IgD-negative memory B cell (primary cell): ENCODE results near the gene C2orf74. TPM values are rescaled to one million over a fixed set of nuclear protein-coding genes. Genes with fewer than 3 reads are reported as not detected.
A peak's percentile ranks its signal among the peaks of the same experiment; 100 is the strongest.
"Not testable (repeated sequence)": the region's sequence is repeated elsewhere in the genome, so short reads cannot be mapped to it uniquely, and the experiment has no call there.

ENCODE experiments used
- H3K27ac Mint-ChIP-seq, 3 donors: one replicate each; pipeline ENCODE4 v1.8.0; 2020 to 2022; ENCODE audit warnings: mild to moderate bottlenecking in 3 of 3, mixed read lengths in 3 of 3, moderate library complexity in 1 of 3
- H3K27me3 Mint-ChIP-seq: one replicate; pipeline ENCODE4 v1.8.0; 2021; ENCODE audit warnings: mixed read lengths
- H3K36me3 Mint-ChIP-seq: one replicate; pipeline ENCODE4 v1.8.0; 2020; ENCODE audit warnings: mild to moderate bottlenecking, mixed read lengths
- H3K4me1 Mint-ChIP-seq, 3 donors: one replicate each; pipeline ENCODE4 v1.8.0; 2020 to 2022; ENCODE audit warnings: mixed read lengths in 3 of 3, mild to moderate bottlenecking in 1 of 3
- H3K4me3 Mint-ChIP-seq, 4 donors: one replicate each; pipeline ENCODE4 v1.8.0; 2020 to 2022; ENCODE audit warnings: mild to moderate bottlenecking in 4 of 4, mixed read lengths in 4 of 4, moderate library complexity in 3 of 4
- H3K9me3 Mint-ChIP-seq, 3 donors: one replicate each; pipeline ENCODE4 v1.8.0; 2020 to 2021; ENCODE audit warnings: mixed read lengths in 3 of 3, mild to moderate bottlenecking in 1 of 3
- polyA plus RNA-seq: library from polyadenylated mRNA; unstranded; fragments of 300-500 nt; fragmentation: Illumina TruSeq; gene quantifications from one replicate; pipeline ENCODE4 v1.2.3, GENCODE V29; 2021

C2orf74 gene
- polyA plus RNA-seq, 1 donor from 2014 or later: 40.9 TPM

GRCh38 chr2:61179701-61180639, 18.0 kb downstream of the C2orf74 start:
- H3K27ac Mint-ChIP-seq: peak overlapping the region; percentile 89 to 95 (median 92)
- H3K9me3 Mint-ChIP-seq: no peaks in the 10 kb centered on the region
- peak overlapping the region; percentile 61 to 98 (median 89) for H3K4me3 Mint-ChIP-seq
- peaks cover 2% of the 10 kb centered on the region for H3K36me3 Mint-ChIP-seq
- H3K27me3 Mint-ChIP-seq: no peaks in the 10 kb centered on the region
- H3K4me1 Mint-ChIP-seq: peaks cover 17 to 49% (median 33%) of the 10 kb centered on the region in 3 donors

GRCh38 chr2:61180686-61181085, 18.7 kb downstream of the C2orf74 start:
- no peaks in the 10 kb centered on the region for H3K27me3 Mint-ChIP-seq
- peak overlapping the region in 2 of 3 donors; percentile 89 to 95 for H3K27ac Mint-ChIP-seq
- peak overlapping the region in 2 of 4 donors; percentile 66 to 92 for H3K4me3 Mint-ChIP-seq
- no peaks in the 10 kb centered on the region for H3K9me3 Mint-ChIP-seq
- peaks cover 2% of the 10 kb centered on the region for H3K36me3 Mint-ChIP-seq
- H3K4me1 Mint-ChIP-seq: peaks cover 17 to 49% (median 33%) of the 10 kb centered on the region in 3 donors

- H3K9me3 Mint-ChIP-seq: no peaks in the 10 kb centered on the region
- H3K36me3 Mint-ChIP-seq: peaks cover 2% of the 10 kb centered on the region
- peak overlapping the region in 2 of 3 donors; percentile 53 to 84 for H3K27ac Mint-ChIP-seq
- peak overlapping the region in 1 of 4 donors; percentile 24 for H3K4me3 Mint-ChIP-seq
- no peaks in the 10 kb centered on the region for H3K27me3 Mint-ChIP-seq
- peaks cover 13 to 45% (median 31%) of the 10 kb centered on the region in 3 donors for H3K4me1 Mint-ChIP-seq
Observed at GRCh38 chr2:61181382-61182058, 19.5 kb downstream of the C2orf74 start.

DNA sequence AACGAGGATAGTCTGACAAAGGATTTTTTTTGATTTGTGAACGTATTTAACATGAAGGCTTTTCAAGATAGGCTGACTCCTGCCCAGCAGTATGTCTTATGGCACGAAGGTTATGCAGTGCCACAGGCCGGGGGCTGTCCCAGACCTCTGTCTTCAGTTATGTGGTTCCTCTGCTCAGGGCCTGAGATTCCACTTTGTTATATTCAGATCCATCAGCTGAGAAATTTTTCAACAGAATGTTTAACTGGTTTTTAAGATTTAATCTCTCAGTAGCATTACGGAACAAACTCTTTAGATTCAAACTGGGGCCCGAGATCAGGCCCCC, 20.0 kb downstream of the C2orf74 start:
- Mint-ChIP-seq H3K27ac (peak overlapping the region in 1 of 3 donors; percentile 28), H3K27me3 (no peaks in the 10 kb centered on the region), H3K9me3 (no peaks in the 10 kb centered on the region), H3K4me1 (peaks cover 9 to 42% (median 28%) of the 10 kb centered on the region in 3 donors), H3K4me3 (peak overlapping the region in 1 of 4 donors; percentile 24), H3K36me3 (peaks cover 2% of the 10 kb centered on the region)

GRCh38 chr2:61183795-61184194, 21.8 kb downstream of the C2orf74 start:
- Mint-ChIP-seq H3K4me3 (no peak overlapping the region), H3K27ac (peak overlapping the region in 1 of 3 donors; percentile 42), H3K9me3 (no peaks in the 10 kb centered on the region), H3K36me3 (peaks cover 2% of the 10 kb centered on the region), H3K27me3 (no peaks in the 10 kb centered on the region), H3K4me1 (peaks cover 2 to 35% (median 20%) of the 10 kb centered on the region in 3 donors)

- Mint-ChIP-seq H3K4me3 (no peak overlapping the region), H3K4me1 (peaks cover 0 to 31% (median 15%) of the 10 kb centered on the region in 3 donors), H3K9me3 (no peaks in the 10 kb centered on the region), H3K36me3 (peaks cover 2% of the 10 kb centered on the region), H3K27ac (no peak overlapping the region), H3K27me3 (no peaks in the 10 kb centered on the region)
Observed at GRCh38 chr2:61184263-61184662, 22.3 kb downstream of the C2orf74 start.

DNA sequence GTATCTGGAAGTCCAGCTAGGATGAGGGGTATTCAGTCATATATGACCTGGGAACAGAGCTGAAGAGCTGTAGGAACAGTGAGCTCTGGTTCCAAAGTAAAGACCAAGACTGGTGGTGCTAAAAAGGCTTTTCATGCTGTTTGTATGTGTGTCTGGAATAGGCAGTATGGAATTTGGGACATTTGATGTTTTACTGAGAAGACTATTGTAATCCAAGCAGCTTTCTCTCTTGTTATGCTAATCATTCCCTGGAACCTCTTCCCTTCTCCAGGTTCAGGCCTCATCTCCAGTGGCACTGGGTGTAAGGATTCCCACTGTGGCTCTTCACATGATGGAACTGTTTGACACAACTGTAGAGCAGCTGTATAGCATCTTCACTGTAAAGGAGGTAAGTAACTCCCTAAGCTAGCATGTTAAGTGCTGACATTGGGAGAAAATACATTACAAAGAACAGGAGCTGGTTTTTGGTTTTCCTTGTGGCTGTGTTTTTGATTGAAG, 23.3 kb downstream of the C2orf74 start:
- H3K36me3 Mint-ChIP-seq: peaks cover 2% of the 10 kb centered on the region
- no peaks in the 10 kb centered on the region for H3K27me3 Mint-ChIP-seq
- peaks cover 0 to 22% (median 10%) of the 10 kb centered on the region in 3 donors for H3K4me1 Mint-ChIP-seq
- no peaks in the 10 kb centered on the region for H3K9me3 Mint-ChIP-seq
- H3K27ac Mint-ChIP-seq: peak overlapping the region in 2 of 3 donors; percentile 6 to 85
- peak overlapping the region in 2 of 4 donors; percentile 1 to 14 for H3K4me3 Mint-ChIP-seq

GRCh38 chr2:61187085-61187484, 25.1 kb downstream of the C2orf74 start:
- H3K4me3 Mint-ChIP-seq: no peak overlapping the region
- peaks cover 2% of the 10 kb centered on the region for H3K36me3 Mint-ChIP-seq
- H3K27me3 Mint-ChIP-seq: no peaks in the 10 kb centered on the region
- H3K9me3 Mint-ChIP-seq: no peaks in the 10 kb centered on the region
- peaks cover 0 to 9% (median 9%) of the 10 kb centered on the region in 3 donors for H3K4me1 Mint-ChIP-seq
- H3K27ac Mint-ChIP-seq: no peak overlapping the region

GRCh38 chr2:61193670-61194561, 31.9 kb downstream of the C2orf74 start:
- H3K36me3 Mint-ChIP-seq: no peaks in the 10 kb centered on the region
- H3K9me3 Mint-ChIP-seq: no peaks in the 10 kb centered on the region
- H3K4me3 Mint-ChIP-seq: peak overlapping the region in 1 of 4 donors; percentile 12
- H3K27me3 Mint-ChIP-seq: no peaks in the 10 kb centered on the region
- peak overlapping the region in 2 of 3 donors; percentile 43 to 63 for H3K27ac Mint-ChIP-seq
- H3K4me1 Mint-ChIP-seq: peaks cover 4 to 11% (median 6%) of the 10 kb centered on the region in 3 donors

DNA sequence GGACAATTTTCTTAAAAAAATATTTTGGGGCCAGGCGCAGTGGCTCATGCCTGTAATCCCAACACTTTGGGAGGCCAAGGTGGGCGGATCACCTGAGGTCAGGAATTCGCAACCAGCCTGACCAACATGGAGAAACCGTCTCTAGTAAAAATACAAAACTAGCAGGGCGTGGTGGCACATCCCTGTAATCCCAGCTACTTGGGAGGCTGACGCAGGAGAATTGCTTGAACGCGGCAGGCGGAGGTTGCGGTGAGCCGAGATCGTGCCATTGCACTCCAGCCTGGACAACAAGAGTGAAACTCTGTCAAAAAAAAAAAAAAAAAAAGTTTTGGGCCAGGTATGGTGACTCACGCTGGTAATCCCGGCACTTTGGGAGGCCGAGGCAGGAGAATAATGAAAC, 32.7 kb downstream of the C2orf74 start:
- H3K9me3 Mint-ChIP-seq, H3K27me3 Mint-ChIP-seq, H3K36me3 Mint-ChIP-seq, H3K4me3 Mint-ChIP-seq, H3K27ac Mint-ChIP-seq: not testable (repeated sequence)
- peaks cover 4 to 11% (median 6%) of the 10 kb centered on the region in 3 donors for H3K4me1 Mint-ChIP-seq

- Mint-ChIP-seq H3K4me1 (peaks cover 4 to 11% (median 4%) of the 10 kb centered on the region in 3 donors), H3K36me3 (peaks cover 3% of the 10 kb centered on the region), H3K27me3 (no peaks in the 10 kb centered on the region), H3K4me3 (no peak overlapping the region), H3K9me3 (no peaks in the 10 kb centered on the region), H3K27ac (no peak overlapping the region)
Observed at GRCh38 chr2:61196671-61197070, 34.7 kb downstream of the C2orf74 start.

- H3K4me1 Mint-ChIP-seq: no peaks in the 10 kb centered on the region
- no peak overlapping the region for H3K27ac Mint-ChIP-seq
- H3K36me3 Mint-ChIP-seq: peaks cover 7% of the 10 kb centered on the region
- H3K4me3 Mint-ChIP-seq: no peak overlapping the region
- H3K27me3 Mint-ChIP-seq: no peaks in the 10 kb centered on the region
- no peaks in the 10 kb centered on the region for H3K9me3 Mint-ChIP-seq
Observed at GRCh38 chr2:61205132-61205531, 43.1 kb downstream of the C2orf74 start.

GRCh38 chr2:61210332-61210981, 48.5 kb downstream of the C2orf74 start:
- H3K9me3 Mint-ChIP-seq: no peaks in the 10 kb centered on the region
- H3K27ac Mint-ChIP-seq: no peak overlapping the region
- no peak overlapping the region for H3K4me3 Mint-ChIP-seq
- peaks cover 2% of the 10 kb centered on the region for H3K36me3 Mint-ChIP-seq
- no peaks in the 10 kb centered on the region for H3K4me1 Mint-ChIP-seq
- H3K27me3 Mint-ChIP-seq: no peaks in the 10 kb centered on the region

- no peaks in the 10 kb centered on the region for H3K36me3 Mint-ChIP-seq
Observed at GRCh38 chr2:61214171-61214570, 52.2 kb downstream of the C2orf74 start.

More at GRCh38 chr2:61214171-61214570, 52.2 kb downstream of the C2orf74 start:
- Mint-ChIP-seq H3K4me3 (no peak overlapping the region), H3K27ac (no peak overlapping the region), H3K9me3 (no peaks in the 10 kb centered on the region), H3K4me1 (no peaks in the 10 kb centered on the region), H3K27me3 (no peaks in the 10 kb centered on the region)
